ENCODE data around the gene COTL1.

- TF ChIP-seq, protein P1, sequence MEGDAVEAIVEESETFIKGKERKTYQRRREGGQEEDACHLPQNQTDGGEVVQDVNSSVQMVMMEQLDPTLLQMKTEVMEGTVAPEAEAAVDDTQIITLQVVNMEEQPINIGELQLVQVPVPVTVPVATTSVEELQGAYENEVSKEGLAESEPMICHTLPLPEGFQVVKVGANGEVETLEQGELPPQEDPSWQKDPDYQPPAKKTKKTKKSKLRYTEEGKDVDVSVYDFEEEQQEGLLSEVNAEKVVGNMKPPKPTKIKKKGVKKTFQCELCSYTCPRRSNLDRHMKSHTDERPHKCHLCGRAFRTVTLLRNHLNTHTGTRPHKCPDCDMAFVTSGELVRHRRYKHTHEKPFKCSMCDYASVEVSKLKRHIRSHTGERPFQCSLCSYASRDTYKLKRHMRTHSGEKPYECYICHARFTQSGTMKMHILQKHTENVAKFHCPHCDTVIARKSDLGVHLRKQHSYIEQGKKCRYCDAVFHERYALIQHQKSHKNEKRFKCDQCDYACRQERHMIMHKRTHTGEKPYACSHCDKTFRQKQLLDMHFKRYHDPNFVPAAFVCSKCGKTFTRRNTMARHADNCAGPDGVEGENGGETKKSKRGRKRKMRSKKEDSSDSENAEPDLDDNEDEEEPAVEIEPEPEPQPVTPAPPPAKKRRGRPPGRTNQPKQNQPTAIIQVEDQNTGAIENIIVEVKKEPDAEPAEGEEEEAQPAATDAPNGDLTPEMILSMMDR (IDR thresholded peaks at IDR 0.05; ENCODE audit: low read length) = no peak
- TF ChIP-seq EZH2phosphoT487 (IDR thresholded peaks at IDR 0.05; ENCODE audit: low read length) = no peak
Observed at GRCh38 chr16:84548508-84548907, 69.4 kb downstream of the COTL1 start.
